RWPE2 (cell line): ENCODE data around the gene TBC1D21.

ENCODE experiments used
- ATAC-seq: fragments of 200-7000 bp; cut with Tn5 transposase; 3 replicates; pipeline ENCODE4 v1.9.1; 2021; ENCODE audit warnings: low read depth
- DNase-seq: peaks from one replicate; pipeline ENCODE4 v3.0.0-alpha.2; 2020; ENCODE audit warnings: low spot score
- H3K27ac ChIP-seq: fragments of 450-650 bp; 2 replicates; pipeline ENCODE4 v1.5.1; 2017; ENCODE audit warnings: mild to moderate bottlenecking; ENCODE audit not compliant: poor library complexity, severe bottlenecking
- H3K27me3 ChIP-seq: fragments of 250-450 bp; sonication (Bioruptor Pico); 2 replicates; pipeline ENCODE4 v1.5.1; 2021; ENCODE audit warnings: mild to moderate bottlenecking, moderate library complexity; ENCODE audit not compliant: insufficient read depth, poor library complexity, severe bottlenecking
- H3K36me3 ChIP-seq: fragments of 250-450 bp; sonication (Bioruptor Pico); 2 replicates; pipeline ENCODE4 v1.5.1; 2020; ENCODE audit warnings: low read depth, mild to moderate bottlenecking, moderate library complexity
- H3K4me1 ChIP-seq: fragments of 250-450 bp; sonication (Bioruptor Pico); 2 replicates; pipeline ENCODE4 v1.5.1; 2021; ENCODE audit warnings: mild to moderate bottlenecking, moderate library complexity; ENCODE audit not compliant: insufficient read depth, poor library complexity, severe bottlenecking
- H3K4me3 ChIP-seq: fragments of 250-450 bp; sonication (Bioruptor Pico); 2 replicates; pipeline ENCODE4 v1.5.1; 2021; ENCODE audit warnings: mild to moderate bottlenecking, moderate library complexity; ENCODE audit not compliant: severe bottlenecking
- H3K9me3 ChIP-seq: fragments of 250-450 bp; sonication (Bioruptor Pico); 2 replicates; pipeline ENCODE4 v1.5.1; 2021; ENCODE audit warnings: mild to moderate bottlenecking, moderate library complexity; ENCODE audit not compliant: severe bottlenecking
- CTCF ChIP-seq: fragments of 450-650 bp; IDR thresholded peaks from one replicate; pipeline ENCODE4 v1.5.1; 2017; ENCODE audit warnings: mild to moderate bottlenecking, moderate library complexity; ENCODE audit not compliant: poor library complexity, severe bottlenecking

The TBC1D21 gene

DNA sequence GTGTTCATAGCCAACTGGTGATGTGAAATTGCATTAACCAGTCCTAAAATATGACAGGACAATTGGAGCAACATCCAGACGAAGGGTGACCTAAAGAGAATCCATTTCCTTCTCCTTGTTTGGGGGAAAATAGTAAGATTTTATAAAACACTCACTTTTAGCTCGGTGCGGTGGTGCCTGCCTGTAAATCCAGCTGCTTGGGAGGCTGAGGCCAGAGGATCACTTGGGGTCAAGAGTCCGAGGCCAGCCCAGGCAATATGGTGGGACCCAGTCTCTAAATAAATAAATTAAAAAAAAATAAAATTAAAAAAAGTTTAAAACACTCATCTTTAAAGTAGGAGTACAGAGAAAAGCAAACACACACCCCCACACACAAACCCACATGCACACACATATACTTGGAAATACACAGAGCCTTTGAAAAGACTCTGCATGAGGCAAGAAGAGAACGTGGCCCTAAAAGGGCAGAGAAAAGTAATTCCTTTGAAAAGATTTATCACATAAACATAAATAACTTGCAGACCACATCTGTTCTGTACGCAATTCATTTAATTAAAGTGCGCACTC, 38.7 kb downstream of the TBC1D21 start:
- no peak overlapping the region for H3K27ac ChIP-seq
- no peak overlapping the region for H3K4me3 ChIP-seq
- H3K27me3 ChIP-seq = no peaks in the 10 kb centered on the region
- ATAC-seq (no peak), DNase-seq (no peak)
- no peaks in the 10 kb centered on the region for H3K36me3 ChIP-seq
- H3K4me1 ChIP-seq = peaks cover 10% of the 10 kb centered on the region
- H3K9me3 ChIP-seq = peaks cover 5% of the 10 kb centered on the region
- no peak for TF ChIP-seq CTCF

DNA sequence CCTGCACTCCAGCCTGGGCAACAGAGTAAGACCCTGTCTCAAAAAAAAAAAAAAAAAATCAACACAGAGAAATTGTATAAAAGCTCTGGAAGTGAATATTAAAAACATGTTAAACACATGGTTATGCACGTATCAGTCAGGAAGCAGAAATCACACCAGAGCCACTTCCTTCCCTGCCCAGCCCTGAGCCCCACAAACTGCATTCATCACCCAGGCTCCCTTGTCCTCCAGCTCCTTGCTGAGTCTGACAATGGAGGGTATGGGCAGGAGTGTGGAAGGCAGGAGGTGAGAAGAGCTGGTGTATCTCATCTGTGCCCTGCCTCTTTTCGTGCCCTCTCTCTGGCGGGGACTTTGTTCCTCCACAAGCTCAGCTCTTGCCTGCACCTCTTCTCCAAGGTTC, 40.8 kb downstream of the TBC1D21 start:
- ATAC-seq (no peak), DNase-seq (no peak)
- TF ChIP-seq CTCF = no peak
- Histone ChIP-seq H3K9me3 (peaks cover 9% of the 10 kb centered on the region), H3K4me3 (no peak overlapping the region), H3K4me1 (peaks cover 10% of the 10 kb centered on the region), H3K27ac (no peak overlapping the region), H3K27me3 (no peaks in the 10 kb centered on the region), H3K36me3 (no peaks in the 10 kb centered on the region)

DNA sequence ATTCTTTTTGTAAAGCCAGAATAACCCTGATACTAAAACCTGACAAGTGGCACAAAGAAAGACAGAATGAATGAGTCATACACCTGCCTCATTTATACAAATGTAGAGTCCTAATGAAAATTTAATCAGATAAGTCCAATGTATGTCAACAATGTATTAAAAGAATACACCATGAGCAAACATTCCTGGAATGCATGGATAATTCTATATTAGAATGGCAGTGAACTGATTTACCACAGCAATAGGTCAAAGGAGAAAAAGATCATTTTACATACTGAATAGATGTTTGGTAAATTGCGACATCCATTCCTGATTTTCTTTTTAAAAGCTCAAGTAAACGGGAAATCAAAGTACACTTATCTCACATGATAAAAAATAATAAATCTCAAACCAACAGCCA, 41.7 kb downstream of the TBC1D21 start:
- no peaks in the 10 kb centered on the region for H3K27me3 ChIP-seq
- H3K4me3 ChIP-seq = no peak overlapping the region
- H3K4me1 ChIP-seq = peaks cover 10% of the 10 kb centered on the region
- peak; percentile 88 for ATAC-seq
- H3K9me3 ChIP-seq = peaks cover 9% of the 10 kb centered on the region
- TF ChIP-seq CTCF = no peak
- no peaks in the 10 kb centered on the region for H3K36me3 ChIP-seq
- no peak overlapping the region for H3K27ac ChIP-seq
- no peak for DNase-seq

- Histone ChIP-seq H3K4me3 (no peak overlapping the region), H3K27me3 (no peaks in the 10 kb centered on the region), H3K27ac (no peak overlapping the region), H3K4me1 (peaks cover 16% of the 10 kb centered on the region), H3K36me3 (no peaks in the 10 kb centered on the region), H3K9me3 (peaks cover 9% of the 10 kb centered on the region)
- TF ChIP-seq CTCF = no peak
- ATAC-seq (no peak), DNase-seq (no peak)
Measured at GRCh38 chr15:73918784-73919183, 45.4 kb downstream of the TBC1D21 start.

GRCh38 chr15:73919706-73920105, 46.3 kb downstream of the TBC1D21 start:
- no peaks in the 10 kb centered on the region for H3K36me3 ChIP-seq

More at GRCh38 chr15:73919706-73920105, 46.3 kb downstream of the TBC1D21 start:
- H3K27ac ChIP-seq = no peak overlapping the region
- TF ChIP-seq CTCF = no peak
- H3K4me1 ChIP-seq = peaks cover 23% of the 10 kb centered on the region
- no peak for DNase-seq
- ATAC-seq = no peak
- no peaks in the 10 kb centered on the region for H3K27me3 ChIP-seq
- H3K9me3 ChIP-seq = peaks cover 9% of the 10 kb centered on the region
- H3K4me3 ChIP-seq = no peak overlapping the region
